ENCODE measurements around the gene PIP4K2A. TPM values are rescaled to one million over a fixed set of nuclear protein-coding genes. Genes with fewer than 3 reads are reported as not detected.

The PIP4K2A gene
- total RNA-seq, 1 donor from 2014 or later: 44.1 TPM

DNA sequence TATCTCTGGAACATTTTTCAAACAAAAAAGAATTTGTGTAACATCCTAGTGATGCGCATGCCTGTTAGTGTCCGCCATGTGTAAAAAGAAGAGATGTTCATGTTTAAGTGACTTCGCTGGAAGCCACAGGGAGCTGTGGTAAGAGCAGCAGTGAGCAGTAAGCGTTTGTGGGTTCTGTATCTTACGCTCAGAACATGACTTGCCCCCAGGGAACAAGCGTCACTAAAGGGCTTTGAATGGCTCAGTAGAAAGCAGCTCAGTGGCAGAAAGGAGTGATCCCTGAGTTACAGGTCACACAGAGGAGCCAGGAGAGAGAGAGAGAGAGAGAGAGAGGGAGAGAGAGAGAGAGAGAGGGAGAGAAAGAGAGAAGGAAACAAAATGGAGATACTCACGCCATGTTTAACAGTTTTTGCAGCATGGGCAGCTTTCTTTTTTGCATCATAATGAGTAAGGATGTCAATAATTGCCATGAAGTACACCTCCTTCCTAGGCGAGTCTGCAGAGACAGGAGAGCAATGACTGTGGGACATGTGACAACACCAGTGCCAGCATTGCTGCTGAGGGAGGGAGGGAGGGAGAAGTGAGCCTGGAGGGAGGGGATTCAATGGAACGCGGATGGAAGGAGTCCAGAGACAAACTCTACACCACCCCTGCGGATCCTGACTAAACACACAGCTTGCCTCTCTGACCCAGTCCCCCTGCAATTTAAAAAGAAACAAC lies 174.6 kb downstream of the PIP4K2A start:
- TF ChIP-seq, protein P1, sequence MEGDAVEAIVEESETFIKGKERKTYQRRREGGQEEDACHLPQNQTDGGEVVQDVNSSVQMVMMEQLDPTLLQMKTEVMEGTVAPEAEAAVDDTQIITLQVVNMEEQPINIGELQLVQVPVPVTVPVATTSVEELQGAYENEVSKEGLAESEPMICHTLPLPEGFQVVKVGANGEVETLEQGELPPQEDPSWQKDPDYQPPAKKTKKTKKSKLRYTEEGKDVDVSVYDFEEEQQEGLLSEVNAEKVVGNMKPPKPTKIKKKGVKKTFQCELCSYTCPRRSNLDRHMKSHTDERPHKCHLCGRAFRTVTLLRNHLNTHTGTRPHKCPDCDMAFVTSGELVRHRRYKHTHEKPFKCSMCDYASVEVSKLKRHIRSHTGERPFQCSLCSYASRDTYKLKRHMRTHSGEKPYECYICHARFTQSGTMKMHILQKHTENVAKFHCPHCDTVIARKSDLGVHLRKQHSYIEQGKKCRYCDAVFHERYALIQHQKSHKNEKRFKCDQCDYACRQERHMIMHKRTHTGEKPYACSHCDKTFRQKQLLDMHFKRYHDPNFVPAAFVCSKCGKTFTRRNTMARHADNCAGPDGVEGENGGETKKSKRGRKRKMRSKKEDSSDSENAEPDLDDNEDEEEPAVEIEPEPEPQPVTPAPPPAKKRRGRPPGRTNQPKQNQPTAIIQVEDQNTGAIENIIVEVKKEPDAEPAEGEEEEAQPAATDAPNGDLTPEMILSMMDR (IDR thresholded peaks at IDR 0.05): no peak
- no peak overlapping the region for H3K4me3 Mint-ChIP-seq (ENCODE audit: unreplicated experiment)
- no peak for DNase-seq (ENCODE audit: low spot score)
- no peaks in the 10 kb centered on the region for H3K4me1 Mint-ChIP-seq (ENCODE audit: low read depth)
- H3K27me3 Mint-ChIP-seq (ENCODE audit: low read depth): no peaks in the 10 kb centered on the region
- no peak overlapping the region for H3K27ac Mint-ChIP-seq (ENCODE audit: unreplicated experiment)
- no peaks in the 10 kb centered on the region for H3K9me3 Mint-ChIP-seq (ENCODE audit: low read depth)
- H3K36me3 Mint-ChIP-seq (ENCODE audit: low read depth): peaks cover 51% of the 10 kb centered on the region

DNA sequence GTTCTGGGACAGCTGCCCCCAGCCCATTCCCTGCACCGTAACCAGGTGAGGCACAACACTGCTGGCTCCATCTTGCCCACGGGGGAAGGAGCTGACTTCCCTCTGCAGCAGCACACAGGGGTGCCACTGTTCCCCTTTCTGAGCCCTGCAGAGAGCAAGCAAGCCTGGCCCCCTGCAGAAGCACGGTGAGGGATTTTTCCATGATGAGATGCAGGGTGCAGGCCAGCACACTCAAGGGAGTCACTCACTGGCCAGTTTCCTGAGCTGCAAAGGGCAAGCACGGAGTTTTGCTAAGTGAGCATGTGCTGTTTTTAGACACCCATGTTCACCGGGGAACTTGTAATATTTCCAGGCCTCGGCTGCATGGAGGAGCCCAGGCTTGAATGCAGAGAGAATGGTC lies 176.6 kb downstream of the PIP4K2A start:
- H3K36me3 Mint-ChIP-seq (ENCODE audit: low read depth): peaks cover 51% of the 10 kb centered on the region
- TF ChIP-seq, protein P1 (IDR thresholded peaks at IDR 0.05): no peak

DNA sequence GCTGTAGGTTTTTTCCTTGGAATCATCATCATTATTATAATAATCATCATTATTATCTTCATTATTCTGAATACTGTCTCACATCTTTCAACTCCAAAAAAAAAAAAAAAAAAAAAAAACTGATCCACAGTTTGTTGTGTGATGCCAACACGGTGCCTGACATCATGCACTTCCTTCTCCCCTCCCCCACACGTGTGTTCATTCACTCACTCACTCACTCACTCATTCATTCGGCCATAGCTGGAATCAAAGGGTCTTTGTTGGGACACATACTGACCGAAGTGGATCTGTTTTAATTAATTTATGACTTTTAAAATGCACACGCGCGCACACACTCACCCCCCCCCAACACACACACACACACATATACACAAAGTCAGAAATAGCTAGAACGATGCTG lies 177.8 kb downstream of the PIP4K2A start:
- no peak overlapping the region for H3K4me3 Mint-ChIP-seq (ENCODE audit: unreplicated experiment)
- no peak for DNase-seq (ENCODE audit: low spot score)
- H3K36me3 Mint-ChIP-seq (ENCODE audit: low read depth): peaks cover 43% of the 10 kb centered on the region
- no peaks in the 10 kb centered on the region for H3K27me3 Mint-ChIP-seq (ENCODE audit: low read depth)
- TF ChIP-seq, protein P1 (IDR thresholded peaks at IDR 0.05): no peak
- H3K27ac Mint-ChIP-seq (ENCODE audit: unreplicated experiment): no peak overlapping the region
- no peaks in the 10 kb centered on the region for H3K9me3 Mint-ChIP-seq (ENCODE audit: low read depth)
- no peaks in the 10 kb centered on the region for H3K4me1 Mint-ChIP-seq (ENCODE audit: low read depth)

More for the DNA sequence above, 176.6 kb downstream of the PIP4K2A start:
- Mint-ChIP-seq H3K9me3 (ENCODE audit: low read depth) (no peaks in the 10 kb centered on the region), H3K4me3 (ENCODE audit: unreplicated experiment) (no peak overlapping the region), H3K27me3 (ENCODE audit: low read depth) (no peaks in the 10 kb centered on the region), H3K27ac (ENCODE audit: unreplicated experiment) (no peak overlapping the region), H3K4me1 (ENCODE audit: low read depth) (no peaks in the 10 kb centered on the region)
- DNase-seq (ENCODE audit: low spot score): no peak

DNA sequence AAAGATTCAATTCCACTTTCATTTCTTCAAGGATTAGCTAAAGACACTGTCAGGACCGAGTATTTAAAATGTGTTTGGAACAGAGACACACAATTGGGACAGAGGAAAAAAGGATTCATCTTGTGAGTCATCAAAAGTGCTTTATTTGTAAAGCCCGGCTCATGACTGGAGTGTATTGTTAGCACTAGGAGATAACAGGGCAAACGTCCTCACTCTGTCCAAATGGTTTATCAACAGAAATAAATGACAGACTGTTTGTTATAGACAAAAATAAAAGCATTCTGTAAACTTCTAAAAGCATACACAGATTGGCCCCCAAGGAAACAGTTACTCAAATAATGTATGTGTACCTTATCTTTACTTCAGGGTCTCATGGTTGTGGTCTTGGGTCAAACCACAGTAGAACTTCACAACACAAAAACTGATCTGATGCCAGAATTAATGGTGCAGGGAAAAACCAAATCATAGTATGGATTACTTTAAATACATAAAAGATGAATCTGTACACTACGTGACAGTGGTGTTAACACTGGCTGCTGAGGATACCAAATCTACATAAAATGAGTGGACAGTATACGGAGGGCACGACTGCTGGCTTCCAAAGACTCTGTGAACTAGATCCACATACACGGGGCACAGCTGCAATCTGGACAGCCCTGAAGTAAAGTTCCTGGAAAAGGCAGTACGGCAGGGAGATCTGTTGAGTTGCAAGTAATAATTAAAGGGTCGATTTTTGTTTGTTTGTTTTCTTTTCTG lies 179.4 kb downstream of the PIP4K2A start:
- H3K27me3 Mint-ChIP-seq (ENCODE audit: low read depth): no peaks in the 10 kb centered on the region
- H3K4me1 Mint-ChIP-seq (ENCODE audit: low read depth): no peaks in the 10 kb centered on the region
- H3K36me3 Mint-ChIP-seq (ENCODE audit: low read depth): peaks cover 36% of the 10 kb centered on the region
- TF ChIP-seq, protein P1 (IDR thresholded peaks at IDR 0.05): no peak
- H3K27ac Mint-ChIP-seq (ENCODE audit: unreplicated experiment): no peak overlapping the region
- H3K4me3 Mint-ChIP-seq (ENCODE audit: unreplicated experiment): no peak overlapping the region
- H3K9me3 Mint-ChIP-seq (ENCODE audit: low read depth): peaks cover 3% of the 10 kb centered on the region
- no peak for DNase-seq (ENCODE audit: low spot score)

DNA sequence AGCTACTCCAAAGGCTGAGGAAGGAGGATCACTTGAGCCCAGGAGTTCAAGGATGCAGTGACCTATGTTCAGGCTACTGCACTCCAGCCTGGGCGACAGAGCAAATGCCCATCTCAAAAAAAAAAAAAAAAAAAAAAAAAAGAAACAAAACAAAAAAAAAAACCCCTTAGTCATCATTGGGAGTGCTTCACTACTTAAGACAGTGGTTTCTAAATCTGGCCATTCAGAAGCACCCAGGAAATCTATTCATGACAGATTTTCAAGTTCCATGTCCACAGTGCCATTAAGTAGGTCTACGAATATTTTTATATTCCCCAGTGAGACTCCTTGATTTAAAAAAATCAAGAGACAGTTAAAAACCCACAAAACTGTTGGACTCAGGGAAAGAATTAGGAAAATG lies 182.9 kb downstream of the PIP4K2A start:
- Mint-ChIP-seq H3K27me3 (ENCODE audit: low read depth) (no peaks in the 10 kb centered on the region), H3K4me3 (ENCODE audit: unreplicated experiment) (no peak overlapping the region), H3K36me3 (ENCODE audit: low read depth) (peaks cover 20% of the 10 kb centered on the region), H3K9me3 (ENCODE audit: low read depth) (peaks cover 28% of the 10 kb centered on the region), H3K27ac (ENCODE audit: unreplicated experiment) (no peak overlapping the region), H3K4me1 (ENCODE audit: low read depth) (no peaks in the 10 kb centered on the region)
- TF ChIP-seq, protein P1 (IDR thresholded peaks at IDR 0.05): no peak
- DNase-seq (ENCODE audit: low spot score): no peak

Data from chondrocyte (in vitro differentiated cells).